B cell (primary cell): Measurements from ENCODE around the gene INTS14.

ENCODE experiments used
- EZH2 ChIP-seq: IDR thresholded peaks from 2 replicates; pipeline ENCODE4 v1.6.1; 2012; ENCODE audit warnings: borderline replicate concordance, low read depth, mild to moderate bottlenecking, moderate library complexity, low read length; ENCODE audit not compliant: insufficient read depth, poor library complexity, severe bottlenecking
- TF ChIP-seq, protein P1 (sequence below): fragments of 200-600 bp; IDR thresholded peaks from one replicate; pipeline ENCODE4 v1.8.0; 2022; ENCODE audit warnings: antibody characterized with exemption, mild to moderate bottlenecking

DNA sequence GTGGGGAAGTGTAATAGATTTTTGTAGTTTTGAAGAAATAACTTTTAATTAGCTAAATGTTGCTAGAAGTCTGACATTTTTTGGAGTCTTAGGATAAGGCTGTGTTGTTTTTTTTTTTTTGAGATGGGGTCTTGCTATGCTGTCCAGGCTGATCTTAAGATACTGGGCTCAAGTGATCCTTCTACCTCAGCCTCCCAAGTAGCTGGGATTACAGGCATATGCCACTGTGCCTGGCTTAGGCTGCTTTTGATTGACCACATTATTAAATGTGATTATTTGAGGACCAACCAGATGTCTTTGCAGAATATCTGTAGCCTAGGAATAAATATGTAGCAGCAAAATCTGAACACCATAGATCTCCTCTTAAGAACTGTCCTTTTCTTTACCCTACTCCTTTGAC is 51.0 kb downstream of the INTS14 start:
- no peak for TF ChIP-seq EZH2
- TF ChIP-seq, protein P1, sequence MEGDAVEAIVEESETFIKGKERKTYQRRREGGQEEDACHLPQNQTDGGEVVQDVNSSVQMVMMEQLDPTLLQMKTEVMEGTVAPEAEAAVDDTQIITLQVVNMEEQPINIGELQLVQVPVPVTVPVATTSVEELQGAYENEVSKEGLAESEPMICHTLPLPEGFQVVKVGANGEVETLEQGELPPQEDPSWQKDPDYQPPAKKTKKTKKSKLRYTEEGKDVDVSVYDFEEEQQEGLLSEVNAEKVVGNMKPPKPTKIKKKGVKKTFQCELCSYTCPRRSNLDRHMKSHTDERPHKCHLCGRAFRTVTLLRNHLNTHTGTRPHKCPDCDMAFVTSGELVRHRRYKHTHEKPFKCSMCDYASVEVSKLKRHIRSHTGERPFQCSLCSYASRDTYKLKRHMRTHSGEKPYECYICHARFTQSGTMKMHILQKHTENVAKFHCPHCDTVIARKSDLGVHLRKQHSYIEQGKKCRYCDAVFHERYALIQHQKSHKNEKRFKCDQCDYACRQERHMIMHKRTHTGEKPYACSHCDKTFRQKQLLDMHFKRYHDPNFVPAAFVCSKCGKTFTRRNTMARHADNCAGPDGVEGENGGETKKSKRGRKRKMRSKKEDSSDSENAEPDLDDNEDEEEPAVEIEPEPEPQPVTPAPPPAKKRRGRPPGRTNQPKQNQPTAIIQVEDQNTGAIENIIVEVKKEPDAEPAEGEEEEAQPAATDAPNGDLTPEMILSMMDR, result no peak
